GM18909 (cell line): ENCODE data around the gene FRRS1.
A peak's percentile ranks its signal among the peaks of the same experiment; 100 is the strongest.

Experiments used
- ATAC-seq: cut with Tn5 transposase; IDR thresholded peaks from one replicate; pipeline ENCODE4 v1.9.1; 2021; ENCODE audit warnings: mild to moderate bottlenecking; ENCODE audit not compliant: unreplicated experiment, poor library complexity

FRRS1 gene

DNA sequence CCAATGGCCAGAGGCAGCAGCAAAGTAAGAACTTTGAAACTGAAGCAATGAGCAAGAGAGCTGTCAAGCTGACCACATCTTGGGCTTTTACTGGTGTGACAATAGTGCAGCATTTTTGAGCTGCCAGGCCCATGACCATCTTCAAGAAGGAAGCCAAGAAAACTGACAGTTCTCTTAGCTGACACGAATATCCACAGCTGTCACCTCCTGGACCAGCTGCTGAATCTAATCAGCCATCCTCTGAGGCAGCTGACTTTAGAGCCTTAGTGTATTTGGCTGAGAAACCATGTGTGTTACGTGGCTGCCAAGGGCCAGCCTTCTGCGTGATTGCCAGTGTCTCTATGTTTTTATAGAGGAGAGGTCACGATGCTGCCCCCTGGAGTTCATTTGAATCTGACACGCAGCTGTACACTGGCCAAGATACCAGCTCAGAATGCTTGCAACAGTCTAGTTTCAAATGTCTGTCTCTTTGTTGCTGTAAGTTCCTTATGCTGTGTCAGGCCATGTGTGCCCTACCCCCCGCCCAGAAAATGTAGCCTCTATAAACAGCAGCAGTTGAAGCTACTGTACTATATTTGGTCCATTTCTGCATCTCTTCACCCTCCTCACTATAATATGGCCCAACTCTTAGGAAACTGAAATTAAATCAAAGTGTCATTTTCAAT is 80.8 kb downstream of the FRRS1 start:
- peak; percentile 85 for ATAC-seq

- no peak for ATAC-seq
Observed at GRCh38 chr1:99682291-99682751, 84.1 kb downstream of the FRRS1 start.

DNA sequence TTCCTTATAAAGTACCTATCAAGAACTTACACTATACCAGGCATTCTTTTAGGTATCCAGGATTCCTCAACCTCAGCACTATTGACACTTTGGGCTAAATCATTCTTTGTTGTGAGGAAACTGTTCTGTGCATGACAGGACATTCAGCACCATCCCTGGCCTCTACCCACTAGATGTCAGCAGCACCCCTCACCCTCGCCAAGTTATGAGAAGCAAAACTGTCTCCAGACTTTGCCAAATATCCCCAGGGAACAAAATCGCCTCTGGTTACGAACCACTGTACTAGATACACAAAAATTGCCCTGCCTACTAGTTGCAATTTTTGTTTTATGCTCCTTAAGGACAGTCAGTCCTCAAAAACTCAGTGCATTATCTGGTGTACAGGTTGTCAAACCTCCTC is 84.9 kb downstream of the FRRS1 start:
- no peak for ATAC-seq

- no peak for ATAC-seq
Observed at GRCh38 chr1:99680270-99680669, 86.2 kb downstream of the FRRS1 start.

DNA sequence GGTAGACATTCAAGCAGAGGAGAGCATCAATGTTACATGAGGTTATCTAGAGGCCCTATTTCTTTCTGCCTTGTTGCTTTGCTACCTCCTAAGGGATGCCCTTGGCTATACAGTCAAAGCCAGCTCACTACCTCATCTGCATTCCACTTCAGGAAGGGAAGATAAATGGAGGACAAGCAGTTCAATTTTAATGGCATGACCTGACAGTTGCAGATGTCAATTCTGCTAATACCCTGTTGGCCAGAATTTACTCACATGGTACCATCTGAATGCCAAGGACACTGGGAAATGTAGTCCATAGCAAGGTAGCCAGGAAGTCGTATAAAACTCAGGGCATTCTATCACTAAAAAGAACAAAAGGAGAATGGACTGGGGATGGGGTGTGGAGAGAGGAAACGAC is 89.0 kb downstream of the FRRS1 start:
- ATAC-seq, result no peak

GRCh38 chr1:99676876-99677275 is 89.6 kb downstream of the FRRS1 start:
- no peak for ATAC-seq

- no peak for ATAC-seq
Observed at GRCh38 chr1:99675994-99676393, 90.4 kb downstream of the FRRS1 start.

- no peak for ATAC-seq
Observed at GRCh38 chr1:99675292-99675691, 91.1 kb downstream of the FRRS1 start.

DNA sequence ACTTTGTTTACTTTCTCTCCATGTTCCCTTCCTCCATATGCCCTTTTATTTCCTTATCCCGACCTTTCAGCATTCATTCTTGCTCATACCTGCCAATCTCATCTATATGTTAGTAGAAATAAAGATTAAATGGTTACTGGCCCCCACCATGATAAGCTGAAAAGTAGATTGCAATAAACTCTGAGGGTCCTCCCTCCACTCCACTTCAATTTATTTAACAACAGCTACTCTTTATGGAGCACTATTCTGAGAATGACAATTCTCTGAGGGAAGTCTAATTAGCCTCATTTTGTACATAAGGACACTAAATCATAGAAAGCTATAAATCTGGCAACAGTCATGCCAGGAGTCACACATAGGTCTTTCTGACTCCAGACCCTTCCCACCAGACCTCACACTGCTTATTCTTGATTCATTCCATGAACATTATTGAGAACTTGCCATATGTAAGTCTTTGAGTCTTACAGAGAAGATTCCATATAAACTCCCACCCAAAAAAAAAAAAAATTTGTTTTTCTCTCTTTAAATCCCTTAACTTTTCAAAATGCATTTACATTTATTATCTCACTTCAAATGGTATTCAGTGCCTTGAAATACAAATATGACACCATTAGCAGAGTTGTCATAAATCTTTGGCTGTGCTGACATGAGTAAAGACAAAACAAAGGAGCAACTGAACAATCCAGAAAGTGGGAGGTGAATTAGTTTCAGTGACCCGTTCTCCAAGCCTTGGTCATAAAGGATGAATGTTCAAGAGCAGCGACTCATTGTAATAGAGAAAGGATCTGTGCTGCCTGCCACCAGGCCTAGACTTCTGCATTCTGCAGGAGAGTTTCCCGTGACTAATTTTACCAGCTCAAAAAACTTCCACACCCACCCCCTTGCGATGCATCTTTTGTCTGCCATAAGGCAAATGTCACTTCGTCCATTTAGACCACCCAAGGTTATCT is 92.0 kb downstream of the FRRS1 start:
- ATAC-seq, result no peak

- no peak for ATAC-seq
Observed at GRCh38 chr1:99673315-99673714, 93.1 kb downstream of the FRRS1 start.

DNA sequence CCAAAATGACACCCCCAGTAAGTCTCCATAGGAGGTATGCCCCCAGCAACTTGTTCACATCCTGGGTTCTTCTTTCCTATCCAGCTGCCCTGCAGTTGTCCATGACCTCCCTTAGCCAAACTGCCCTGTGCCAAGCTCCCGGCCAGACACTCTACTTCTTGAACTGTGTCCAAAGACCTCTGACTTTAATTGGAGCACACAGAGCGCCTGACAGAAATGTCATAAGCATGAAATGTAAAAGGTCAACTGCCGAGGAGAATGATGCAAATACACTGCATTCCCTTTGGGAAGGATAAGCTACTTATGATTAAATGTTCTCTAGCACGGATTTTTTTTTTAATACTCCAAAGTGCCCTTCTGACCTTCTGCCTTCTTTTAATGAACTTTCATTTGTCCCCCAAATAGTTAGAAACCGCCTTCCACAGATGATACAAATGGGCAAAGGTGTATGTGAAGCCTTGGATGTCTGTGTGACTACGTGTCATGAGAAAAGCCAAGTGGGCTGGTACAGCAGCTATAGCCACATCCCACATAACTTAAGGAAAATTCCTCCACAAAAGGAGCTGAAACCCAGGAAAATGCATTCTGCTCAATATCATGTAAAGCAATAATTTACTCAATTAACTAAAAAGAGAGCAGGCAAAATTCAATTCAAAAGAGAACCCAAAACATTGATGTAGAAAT is 93.8 kb downstream of the FRRS1 start:
- no peak for ATAC-seq

DNA sequence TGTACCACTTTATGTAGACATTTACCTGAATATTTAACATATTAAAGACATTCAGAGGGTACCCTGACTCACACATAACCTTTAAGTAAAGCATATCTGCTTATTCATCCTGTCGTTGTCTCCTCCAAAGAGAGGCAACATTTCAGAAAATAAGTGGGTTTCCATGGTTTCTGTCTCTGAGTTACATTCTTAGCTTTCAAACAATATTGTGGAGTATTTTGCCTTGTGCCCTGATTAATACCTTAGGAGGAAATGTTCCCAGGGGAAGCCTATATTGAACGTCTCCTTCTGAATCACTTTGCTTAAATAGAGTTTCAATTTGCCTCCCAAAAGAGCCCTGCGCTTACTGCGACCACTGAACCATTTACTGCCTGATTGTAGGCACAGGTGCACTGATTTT is 94.4 kb downstream of the FRRS1 start:
- ATAC-seq, result no peak

GRCh38 chr1:99670583-99670982 is 95.9 kb downstream of the FRRS1 start:
- no peak for ATAC-seq

DNA sequence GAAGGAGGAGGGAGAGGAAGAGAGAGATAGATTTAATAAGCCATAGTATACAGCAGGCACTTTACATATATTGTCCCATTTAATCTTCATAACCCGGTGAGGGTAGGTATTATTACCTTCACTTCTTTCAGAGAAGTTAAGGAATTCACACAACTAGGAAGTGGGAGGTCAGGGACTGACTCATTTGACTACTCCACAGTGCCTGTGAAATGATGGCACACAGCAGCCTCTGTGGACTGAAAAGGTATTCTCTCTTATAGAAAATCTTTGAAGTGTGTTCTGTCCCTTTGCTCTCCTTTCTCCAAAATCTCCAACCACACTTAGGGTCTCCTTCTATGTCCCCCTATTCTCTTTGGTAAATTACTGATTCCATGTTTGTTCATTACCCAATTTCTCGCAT is 96.6 kb downstream of the FRRS1 start:
- no peak for ATAC-seq

GRCh38 chr1:99669376-99669775 is 97.1 kb downstream of the FRRS1 start:
- ATAC-seq, result no peak

DNA sequence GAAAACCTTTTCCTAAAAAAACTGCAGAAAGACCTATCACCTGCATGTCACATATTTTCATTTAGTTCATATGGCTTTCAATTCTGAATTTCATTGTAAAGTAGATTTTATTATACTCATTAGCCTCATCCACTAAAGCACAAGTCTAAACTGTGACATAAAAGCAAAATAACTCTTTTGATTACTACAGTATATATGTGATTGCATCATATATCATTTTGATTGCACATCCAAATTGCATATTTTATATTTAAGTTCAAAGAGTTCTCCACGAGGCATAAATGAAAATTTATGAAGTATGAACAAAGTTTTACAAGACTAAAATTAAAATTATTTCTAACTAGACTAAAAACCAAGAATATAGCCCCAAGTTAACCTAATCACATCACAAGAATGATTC is 101.2 kb downstream of the FRRS1 start:
- ATAC-seq, result no peak

DNA sequence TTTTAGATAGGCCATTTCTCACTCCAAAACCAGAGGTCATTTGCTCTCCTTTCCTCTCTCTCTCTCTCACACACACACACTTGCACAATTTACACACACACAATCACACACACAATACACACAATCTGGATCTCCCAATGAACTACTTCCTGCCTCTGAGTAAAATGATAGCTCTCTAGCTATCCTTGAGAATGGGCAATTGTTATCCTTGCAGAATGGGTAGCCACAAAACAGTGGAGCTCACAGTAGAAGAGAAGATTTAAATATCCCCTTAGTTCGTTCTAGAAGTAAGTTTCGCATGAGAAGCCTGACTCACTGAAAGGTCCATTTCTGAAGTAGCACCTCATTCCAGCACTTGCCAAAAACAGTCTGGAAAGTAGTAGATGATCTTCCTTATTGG is 102.9 kb downstream of the FRRS1 start:
- ATAC-seq, result no peak

GRCh38 chr1:99662539-99663080 is 103.8 kb downstream of the FRRS1 start:
- ATAC-seq, result no peak

- ATAC-seq, result no peak
Observed at GRCh38 chr1:99661780-99662179, 104.7 kb downstream of the FRRS1 start.

GRCh38 chr1:99660496-99660895 is 105.9 kb downstream of the FRRS1 start:
- no peak for ATAC-seq

DNA sequence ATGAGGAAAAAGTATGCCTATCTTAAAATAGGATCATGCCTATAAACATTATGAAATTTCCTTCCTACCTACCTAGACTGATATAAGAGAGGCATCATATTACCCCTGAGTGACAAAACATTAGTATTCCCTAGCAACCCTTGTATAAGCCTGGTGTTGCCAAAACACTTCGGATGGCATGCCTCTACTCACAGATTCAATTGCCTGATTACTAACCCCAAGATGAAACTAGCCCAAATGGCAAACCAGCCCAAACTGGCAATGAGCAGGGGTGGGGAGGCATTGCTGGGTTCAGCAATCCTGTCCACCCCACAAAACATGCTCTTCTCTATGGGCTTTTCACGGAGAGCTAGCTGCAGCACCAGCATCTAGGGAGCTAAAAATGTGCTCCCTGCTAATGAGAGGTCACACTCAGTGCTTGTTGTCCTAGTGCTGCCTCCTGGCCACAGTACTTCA is 106.7 kb downstream of the FRRS1 start:
- no peak for ATAC-seq
